GM23338 (cell line): ENCODE data around the gene SORCS2. TPM values are rescaled to one million over a fixed set of nuclear protein-coding genes. Genes with fewer than 3 reads are reported as not detected.

Experiments
- ATAC-seq: fragments of 200-7000 bp; cut with Tn5 transposase; 3 replicates; pipeline ENCODE4 v1.9.1; 2020
- DNase-seq: peaks from one replicate; pipeline ENCODE4 v3.0.0-alpha.2; 2015; ENCODE audit warnings: low spot score
- H2AFZ ChIP-seq: fragments of 200-600 bp; sonication (generic); 2 replicates; pipeline ENCODE4 v1.8.0; 2016; ENCODE audit warnings: antibody characterized with exemption, mild to moderate bottlenecking, moderate library complexity
- H3F3A ChIP-seq: fragments of 200-600 bp; sonication (generic); replicated peaks from 2 replicates; pipeline ENCODE4 v1.8.0; 2017; ENCODE audit warnings: antibody characterized with exemption, mixed run types, low read depth
- H3K27ac ChIP-seq: fragments of 200-600 bp; sonication (generic); 2 replicates; pipeline ENCODE4 v1.6.1; 2016; ENCODE audit warnings: low read depth
- H3K27me3 ChIP-seq: fragments of 200-600 bp; sonication (generic); 2 replicates; pipeline ENCODE4 v1.8.0; 2016; ENCODE audit warnings: mild to moderate bottlenecking, mixed run types, moderate library complexity; ENCODE audit not compliant: insufficient read depth
- H3K36me3 ChIP-seq: fragments of 200-600 bp; sonication (generic); 2 replicates; pipeline ENCODE4 v1.8.0; 2016; ENCODE audit warnings: mild to moderate bottlenecking; ENCODE audit not compliant: insufficient read depth
- H3K4me1 ChIP-seq: fragments of 200-600 bp; sonication (generic); 2 replicates; pipeline ENCODE4 v1.8.0; 2016; ENCODE audit warnings: mild to moderate bottlenecking, moderate library complexity; ENCODE audit not compliant: insufficient read depth
- H3K4me2 ChIP-seq: fragments of 200-600 bp; sonication (generic); 2 replicates; pipeline ENCODE4 v1.7.1; 2017; ENCODE audit warnings: mixed run types
- H3K4me3 ChIP-seq: fragments of 200-600 bp; sonication (generic); 2 replicates; pipeline ENCODE4 v1.6.1; 2016; ENCODE audit warnings: mixed run types
- H3K79me2 ChIP-seq: fragments of 200-600 bp; sonication (generic); replicated peaks from 2 replicates; pipeline ENCODE4 v1.8.0; 2017; ENCODE audit warnings: mild to moderate bottlenecking; ENCODE audit not compliant: insufficient read depth
- H3K9me2 ChIP-seq: fragments of 200-600 bp; sonication (generic); 2 replicates; pipeline ENCODE4 v1.8.0; 2017; ENCODE audit not compliant: insufficient read depth
- H4K20me1 ChIP-seq: fragments of 200-600 bp; sonication (generic); replicated peaks from 2 replicates; pipeline ENCODE4 v1.8.0; 2017; ENCODE audit warnings: mild to moderate bottlenecking; ENCODE audit not compliant: insufficient read depth
- H3K27ac Mint-ChIP-seq: 2 replicates; pipeline ENCODE4 v1.8.0; 2020; ENCODE audit warnings: inconsistent platforms, mild to moderate bottlenecking, moderate library complexity, mixed read lengths
- H3K27me3 Mint-ChIP-seq: 3 replicates; pipeline ENCODE4 v1.8.0; 2022; ENCODE audit warnings: low read depth, mild to moderate bottlenecking, moderate library complexity, mixed read lengths, inconsistent platforms; ENCODE audit not compliant: insufficient read depth, poor library complexity
- H3K36me3 Mint-ChIP-seq: 3 replicates; pipeline ENCODE4 v1.8.0; 2021; ENCODE audit warnings: low read depth, mild to moderate bottlenecking, inconsistent platforms, moderate library complexity, mixed read lengths
- H3K4me1 Mint-ChIP-seq: 3 replicates; pipeline ENCODE4 v1.8.0; 2020; ENCODE audit warnings: mild to moderate bottlenecking, inconsistent platforms, mixed read lengths
- H3K4me3 Mint-ChIP-seq: 3 replicates; pipeline ENCODE4 v1.8.0; 2021; ENCODE audit warnings: moderate library complexity, mild to moderate bottlenecking, inconsistent platforms, mixed read lengths
- H3K9me3 Mint-ChIP-seq: 3 replicates; pipeline ENCODE4 v1.8.0; 2020; ENCODE audit warnings: moderate library complexity, mild to moderate bottlenecking, inconsistent platforms, mixed read lengths
- CREB1 ChIP-seq: fragments of 250-450 bp; sonication (Bioruptor Pico); IDR thresholded peaks from 2 replicates; pipeline ENCODE4 v1.5.0; 2020; ENCODE audit warnings: low read depth, mild to moderate bottlenecking, moderate library complexity
- CTCF ChIP-seq, 2 experiments: fragments of 200-600 bp in 1 of 2; sonication (generic) in 1 of 2; conservative IDR thresholded peaks; 2 replicates each; pipeline versions ENCODE4 v1.5.1 to v1.6.1; 2016 to 2017; ENCODE audit warnings: antibody characterized with exemption in 2 of 2, low read depth in 2 of 2, mild to moderate bottlenecking in 2 of 2, moderate library complexity in 1 of 2
- ZNF331 ChIP-seq: fragments of 250-450 bp; sonication (Bioruptor Pico); IDR thresholded peaks from 2 replicates; pipeline ENCODE4 v1.5.0; 2020; ENCODE audit warnings: low read depth, mild to moderate bottlenecking, moderate library complexity
- ZNF462 ChIP-seq: fragments of 250-450 bp; sonication (Bioruptor Pico); IDR thresholded peaks from 2 replicates; pipeline ENCODE4 v1.5.0; 2020; ENCODE audit warnings: mild to moderate bottlenecking, moderate library complexity
- polyA plus RNA-seq: library from polyadenylated mRNA; unstranded; fragments of >200 nt; fragmentation: Nextera tagmentation; extraction: Ambion mirVana; gene quantifications from 2 replicates; pipeline ENCODE4 v1.2.1, GENCODE V29; 2016
- total RNA-seq: library from RNA; depleted of rRNA; stranded (reverse); fragments of >200 nt; shearing (Covaris generic); gene quantifications from 2 replicates; pipeline ENCODE4 v1.2.3, GENCODE V29; 2014

Gene SORCS2
- total and polyA plus RNA-seq, 2 experiments from 2014 or later = 0.47 to 2.4 TPM

DNA sequence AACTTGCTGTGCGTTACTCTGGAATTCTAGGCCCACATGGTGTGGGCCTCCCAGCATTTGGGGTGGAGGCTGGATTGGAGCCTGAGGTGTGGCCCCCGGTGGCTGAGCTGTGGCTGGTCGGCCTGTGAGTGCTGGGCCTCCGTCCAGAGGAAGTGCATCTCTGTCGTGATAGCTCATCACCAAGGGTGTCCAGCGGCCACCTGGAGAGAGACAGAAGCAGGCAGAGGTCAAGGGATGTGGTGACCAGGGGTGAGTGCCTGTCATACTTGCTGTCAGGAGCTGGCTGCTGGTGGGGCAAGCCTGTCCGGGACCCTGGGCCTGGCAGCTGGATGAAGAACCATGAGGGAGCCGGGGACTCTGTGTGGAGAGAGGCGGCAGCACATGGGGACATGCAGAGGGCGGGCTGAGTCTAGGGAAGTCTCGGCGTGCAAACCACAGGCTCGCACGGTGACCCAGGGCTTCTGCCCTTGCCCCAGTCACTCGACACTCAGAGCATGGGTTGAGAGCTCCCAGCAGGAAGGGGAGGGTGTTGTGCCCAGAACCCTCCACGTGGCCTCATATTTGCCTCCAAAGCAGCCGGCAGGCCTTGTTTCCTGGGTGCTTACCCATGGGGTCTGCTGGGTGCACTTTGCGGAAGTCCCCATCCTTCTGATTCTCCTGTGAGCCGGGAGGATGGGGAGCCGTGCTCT, 6.2 kb downstream of the SORCS2 start:
- no peaks in the 10 kb centered on the region for H3K36me3 ChIP-seq
- H3K4me1 ChIP-seq = peaks cover 31% of the 10 kb centered on the region
- no peak overlapping the region for H2AFZ ChIP-seq
- no peak overlapping the region for H3K4me3 Mint-ChIP-seq
- no peak for DNase-seq
- no peak overlapping the region for H3K4me3 ChIP-seq
- no peaks in the 10 kb centered on the region for H3K36me3 Mint-ChIP-seq
- no peaks in the 10 kb centered on the region for H3K79me2 ChIP-seq
- H3K4me2 ChIP-seq = no peak overlapping the region
- no peak overlapping the region for H3K27ac Mint-ChIP-seq
- peaks cover 4% of the 10 kb centered on the region; the same call in 1 of the 2 replicates for H3F3A ChIP-seq
- H3K9me3 Mint-ChIP-seq = no peaks in the 10 kb centered on the region
- ATAC-seq = no peak
- H3K4me1 Mint-ChIP-seq = peaks cover 54% of the 10 kb centered on the region
- peaks cover 34% of the 10 kb centered on the region for H3K27me3 Mint-ChIP-seq
- no peak overlapping the region for H3K27ac ChIP-seq
- TF ChIP-seq CREB1 = no peak
- no peak for TF ChIP-seq ZNF331 (CRISPR knock-in tag)
- no peak for TF ChIP-seq ZNF462 (CRISPR knock-in tag)
- TF ChIP-seq CTCF (conservative IDR thresholded peaks at IDR 0.05; ENCODE audit: low read depth in 2 of 2) = no peak
- no peaks in the 10 kb centered on the region; the same call in 1 of the 2 replicates for H4K20me1 ChIP-seq
- no peaks in the 10 kb centered on the region for H3K9me2 ChIP-seq
- H3K27me3 ChIP-seq = peaks cover 8% of the 10 kb centered on the region
